A549 treated with Hydrocortisone at 1 μM for 4 hours (cell line): ENCODE data around the gene ZNFX1. TPM values are rescaled to one million over a fixed set of nuclear protein-coding genes. Genes with fewer than 3 reads are reported as not detected.

Source experiments
- total RNA-seq: library from RNA; stranded (reverse); fragments of 200-300 nt; extraction: Qiagen RNA extraction; gene quantifications from 5 replicates; pipeline ENCODE4 v1.2.3, GENCODE V29; 2022

Gene ZNFX1
- total RNA-seq: 22.4 to 28.1 TPM (median 23.2 TPM) in 5 replicates

DNA sequence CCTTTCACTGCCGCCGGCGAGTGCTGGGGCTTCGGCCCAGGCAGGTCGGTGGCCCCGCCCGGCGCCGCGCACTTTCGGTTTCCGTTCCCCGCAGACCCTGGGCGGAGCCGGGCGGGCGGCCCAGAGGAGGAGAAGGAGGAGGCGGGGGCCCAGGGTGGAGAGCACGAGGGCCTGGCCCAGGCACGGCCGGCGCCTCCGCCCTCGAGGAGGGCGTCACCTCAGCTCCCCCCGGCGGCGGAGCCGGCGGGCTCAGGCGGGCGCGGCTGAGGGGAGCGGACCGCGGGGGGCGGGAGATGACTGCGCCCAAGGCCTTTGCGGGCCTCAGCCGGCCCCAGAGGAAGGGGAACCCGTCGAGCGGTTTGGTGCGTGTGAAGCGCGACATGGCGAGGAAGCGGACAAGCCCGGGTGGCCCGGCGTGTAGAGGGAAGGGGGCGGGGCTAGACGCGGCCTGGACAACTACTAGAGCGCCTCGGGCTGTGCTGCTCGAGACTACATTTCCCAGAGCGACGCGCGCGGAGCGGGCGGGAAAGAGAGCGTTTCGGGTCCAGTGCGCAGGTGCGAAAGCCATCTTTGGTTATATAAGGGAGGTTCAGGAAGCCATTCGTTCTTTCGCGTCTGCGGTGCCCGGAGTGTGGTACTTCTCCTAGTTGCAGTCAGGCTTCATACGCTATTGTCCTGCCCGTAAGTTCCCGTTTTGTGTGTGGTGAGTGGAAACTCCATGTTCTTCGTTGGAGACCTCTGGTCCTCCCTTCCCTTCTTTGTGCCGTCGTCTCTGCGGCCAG is at the start of gene ZNFX1:
Gene ZNFX1 (minus strand): TSS at position 22 of the 782 bp plus-strand sequence. CDS start 2,218 bp downstream, outside the sequence.

GRCh38 chr20:49219091-49219923 is 58.5 kb downstream of the ZNFX1 start, which contains the start of gene DDX27:
Gene DDX27, plus strand, starts transcription at chr20:49219416. Its CDS starts 33 bp downstream, at chr20:49219449.

Other genes starting within 250 kb of the ZNFX1 start
- gene CSE1L, start 231.7 kb downstream of the ZNFX1 start, total RNA-seq: 87.3 to 107 TPM (median 88.9 TPM) in 5 replicates
- gene STAU1, start 89.7 kb downstream of the ZNFX1 start, total RNA-seq: 52.3 to 71.1 TPM (median 59.3 TPM) in 5 replicates
- gene DDX27, start 58.6 kb downstream of the ZNFX1 start, total RNA-seq: 57.8 to 67.8 TPM (median 58.8 TPM) in 5 replicates
- gene KCNB1, start 204.6 kb upstream of the ZNFX1 start, total RNA-seq: 2.6 to 3.9 TPM (median 3.1 TPM) in 5 replicates